ENCODE data around the gene CIDEC.

DNA sequence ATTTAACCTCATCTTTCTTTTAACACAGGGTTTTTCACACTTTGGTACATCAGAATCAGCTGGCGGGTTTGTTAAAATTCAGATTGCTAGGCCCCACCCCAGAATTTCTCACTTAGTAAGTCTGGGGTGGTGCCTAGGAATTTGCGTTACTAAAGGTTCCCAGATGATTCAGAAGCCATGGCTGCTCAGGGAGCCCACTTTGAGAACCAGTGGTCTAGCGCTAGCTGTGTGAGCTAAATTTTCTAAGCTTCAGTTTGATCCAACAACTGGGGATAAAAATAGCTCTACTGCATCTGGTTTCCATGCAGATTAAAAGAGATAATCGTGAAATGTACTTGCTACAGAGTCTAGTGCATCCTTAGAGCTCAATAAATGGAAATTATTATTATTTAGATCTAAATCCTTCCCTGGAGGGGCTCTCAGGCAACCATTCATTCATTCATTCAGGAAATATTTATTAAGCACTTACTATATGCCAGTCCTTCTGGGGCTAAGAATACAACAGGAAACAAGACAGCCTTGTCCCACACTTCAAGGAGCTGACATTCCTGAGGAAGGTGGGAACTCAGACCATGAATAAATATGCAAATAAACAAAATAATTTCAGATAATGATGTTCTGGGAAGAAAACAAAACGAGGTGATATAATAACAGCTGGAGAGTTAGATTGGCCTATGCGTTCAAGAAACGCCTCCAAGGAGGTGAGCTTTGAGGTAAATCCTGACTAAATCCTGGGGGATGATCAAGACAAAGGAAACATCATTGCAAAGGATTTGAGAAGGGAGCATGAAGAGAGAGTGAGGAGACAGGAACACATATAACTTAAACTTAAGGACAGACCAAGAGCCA, 3.9 kb upstream of the CIDEC start:
- TF ChIP-seq, protein P1, sequence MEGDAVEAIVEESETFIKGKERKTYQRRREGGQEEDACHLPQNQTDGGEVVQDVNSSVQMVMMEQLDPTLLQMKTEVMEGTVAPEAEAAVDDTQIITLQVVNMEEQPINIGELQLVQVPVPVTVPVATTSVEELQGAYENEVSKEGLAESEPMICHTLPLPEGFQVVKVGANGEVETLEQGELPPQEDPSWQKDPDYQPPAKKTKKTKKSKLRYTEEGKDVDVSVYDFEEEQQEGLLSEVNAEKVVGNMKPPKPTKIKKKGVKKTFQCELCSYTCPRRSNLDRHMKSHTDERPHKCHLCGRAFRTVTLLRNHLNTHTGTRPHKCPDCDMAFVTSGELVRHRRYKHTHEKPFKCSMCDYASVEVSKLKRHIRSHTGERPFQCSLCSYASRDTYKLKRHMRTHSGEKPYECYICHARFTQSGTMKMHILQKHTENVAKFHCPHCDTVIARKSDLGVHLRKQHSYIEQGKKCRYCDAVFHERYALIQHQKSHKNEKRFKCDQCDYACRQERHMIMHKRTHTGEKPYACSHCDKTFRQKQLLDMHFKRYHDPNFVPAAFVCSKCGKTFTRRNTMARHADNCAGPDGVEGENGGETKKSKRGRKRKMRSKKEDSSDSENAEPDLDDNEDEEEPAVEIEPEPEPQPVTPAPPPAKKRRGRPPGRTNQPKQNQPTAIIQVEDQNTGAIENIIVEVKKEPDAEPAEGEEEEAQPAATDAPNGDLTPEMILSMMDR (IDR thresholded peaks at IDR 0.05): no peak
- TF ChIP-seq POLR2A (IDR thresholded peaks at IDR 0.05) (no peak), EP300 (IDR thresholded peaks at IDR 0.05) (no peak)
